GM18519 (cell line): ENCODE data around the gene FXYD6.

Source experiments
- ATAC-seq: cut with Tn5 transposase; IDR thresholded peaks from one replicate; pipeline ENCODE4 v1.9.1; 2021; ENCODE audit warnings: mild to moderate bottlenecking, moderate library complexity; ENCODE audit not compliant: unreplicated experiment, low FRiP score

Gene FXYD6

DNA sequence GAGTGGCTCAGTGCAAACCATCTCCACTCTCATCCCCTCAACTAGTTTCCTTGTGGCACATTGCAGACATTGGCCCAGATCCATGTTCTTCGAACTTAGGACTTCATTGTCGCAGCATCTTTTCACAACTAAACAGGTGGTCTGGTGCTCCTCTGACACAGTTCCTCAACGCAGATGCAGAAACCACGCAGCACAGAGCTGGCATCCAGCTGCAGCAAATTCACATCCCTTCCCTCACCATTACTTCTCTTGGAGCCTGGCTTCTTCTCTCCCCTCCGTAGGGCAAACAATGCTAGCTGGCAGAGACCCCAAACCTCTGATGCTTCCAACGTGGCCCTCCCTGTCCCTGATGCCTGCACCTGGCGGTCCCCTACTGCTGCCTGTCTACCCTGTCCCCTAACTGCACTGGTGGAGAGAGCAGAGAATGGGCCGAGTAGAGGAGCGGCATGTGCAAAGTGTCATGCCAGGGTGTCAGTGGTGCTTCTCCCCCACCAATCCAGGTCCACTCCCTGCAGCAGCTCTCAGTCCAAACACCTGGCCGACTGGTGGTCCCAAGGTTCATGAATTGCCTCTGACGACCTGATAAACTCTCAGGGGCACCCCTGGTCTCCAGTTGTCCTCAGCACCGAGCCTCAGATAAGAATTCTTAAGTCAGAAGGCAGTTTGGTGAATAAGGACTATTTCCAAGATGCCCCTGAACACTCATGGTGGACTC is 34.6 kb upstream of the FXYD6 start:
- no peak for ATAC-seq

DNA sequence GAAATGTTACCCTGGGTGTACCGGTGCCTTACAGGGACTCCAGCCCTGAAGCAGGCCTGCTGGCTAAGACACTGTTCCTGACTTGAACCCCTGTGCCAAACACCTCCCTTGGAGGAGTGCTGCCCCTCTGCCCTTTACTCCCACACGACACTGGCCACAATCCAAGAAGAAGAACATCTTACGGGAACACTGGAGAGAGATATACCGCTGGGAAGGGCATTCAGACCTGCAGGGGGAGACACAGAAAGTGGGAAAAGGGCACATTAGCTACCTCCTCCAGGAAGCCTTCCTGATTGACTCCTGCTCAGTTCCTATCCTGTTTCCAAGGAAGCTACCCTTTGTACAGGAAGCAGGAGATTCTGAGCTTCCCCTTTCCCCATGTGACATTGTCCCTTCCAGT is 34.1 kb upstream of the FXYD6 start:
- ATAC-seq, result no peak

DNA sequence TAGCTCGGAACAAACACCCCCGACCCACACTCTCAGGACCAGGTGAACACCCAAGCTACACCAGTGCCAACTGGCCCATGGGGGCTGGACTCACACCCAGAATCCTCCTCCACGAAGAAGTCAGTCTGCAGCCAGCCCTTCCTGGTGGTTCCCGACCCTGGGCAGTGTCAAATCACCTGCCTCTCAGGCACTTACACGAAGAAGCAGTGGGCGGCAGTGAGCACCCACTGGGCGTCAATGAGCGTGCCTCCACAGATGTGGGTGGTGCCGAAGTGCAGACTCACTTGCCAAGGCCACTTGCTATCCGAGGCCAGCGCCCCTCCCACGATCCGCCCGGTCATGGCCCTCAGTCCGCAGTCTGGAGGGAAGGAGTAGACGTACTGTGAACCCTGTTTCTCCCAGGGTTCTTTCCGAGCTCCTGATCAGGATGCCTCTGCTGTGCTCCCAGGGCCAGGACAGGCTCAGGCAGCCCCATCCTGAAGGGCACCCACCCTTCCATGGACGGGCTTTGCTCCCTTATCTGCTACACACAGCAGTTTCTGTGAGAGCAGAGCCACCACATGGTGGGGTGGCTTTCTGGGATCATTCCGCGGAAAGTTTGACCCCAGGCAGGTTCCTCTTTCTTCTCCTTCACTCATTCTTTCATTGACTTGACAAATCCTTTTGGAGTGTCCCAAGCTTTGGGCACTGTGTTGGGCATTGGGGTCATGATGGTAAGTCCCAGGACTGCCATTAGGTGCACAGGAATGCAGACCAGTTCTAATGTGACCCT is 33.3 kb upstream of the FXYD6 start:
- ATAC-seq, result no peak

DNA sequence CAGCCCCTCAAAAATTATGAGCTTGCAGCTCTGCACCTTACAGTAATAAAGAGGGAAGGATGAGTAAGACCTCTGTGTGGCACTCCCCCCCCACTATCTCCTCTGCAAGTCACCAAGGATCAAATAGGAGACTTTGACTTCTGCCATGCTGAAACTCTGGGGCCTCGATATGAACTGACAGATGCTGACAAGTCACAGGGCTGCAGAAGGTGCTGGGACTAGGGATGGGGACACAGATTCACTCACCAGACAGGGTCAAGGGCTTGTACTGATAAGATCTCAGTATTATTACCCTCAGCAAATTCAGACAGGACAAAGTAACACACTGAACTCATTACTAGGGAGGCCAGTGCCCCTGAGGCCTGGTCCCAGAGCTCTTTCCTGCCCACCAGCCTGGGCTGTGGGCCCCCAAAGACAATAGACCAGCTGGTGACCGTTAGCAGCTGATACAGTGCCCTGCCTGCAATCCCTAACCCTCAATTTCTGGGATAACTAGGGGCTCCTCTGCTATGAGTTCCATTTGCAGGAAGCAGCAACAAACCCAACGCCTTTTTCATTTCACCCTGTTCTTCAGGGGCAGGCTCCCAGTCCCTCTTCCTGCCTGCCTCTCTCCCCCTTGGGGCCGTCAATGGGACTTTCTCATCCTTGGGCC is 32.6 kb upstream of the FXYD6 start:
- no peak for ATAC-seq

DNA sequence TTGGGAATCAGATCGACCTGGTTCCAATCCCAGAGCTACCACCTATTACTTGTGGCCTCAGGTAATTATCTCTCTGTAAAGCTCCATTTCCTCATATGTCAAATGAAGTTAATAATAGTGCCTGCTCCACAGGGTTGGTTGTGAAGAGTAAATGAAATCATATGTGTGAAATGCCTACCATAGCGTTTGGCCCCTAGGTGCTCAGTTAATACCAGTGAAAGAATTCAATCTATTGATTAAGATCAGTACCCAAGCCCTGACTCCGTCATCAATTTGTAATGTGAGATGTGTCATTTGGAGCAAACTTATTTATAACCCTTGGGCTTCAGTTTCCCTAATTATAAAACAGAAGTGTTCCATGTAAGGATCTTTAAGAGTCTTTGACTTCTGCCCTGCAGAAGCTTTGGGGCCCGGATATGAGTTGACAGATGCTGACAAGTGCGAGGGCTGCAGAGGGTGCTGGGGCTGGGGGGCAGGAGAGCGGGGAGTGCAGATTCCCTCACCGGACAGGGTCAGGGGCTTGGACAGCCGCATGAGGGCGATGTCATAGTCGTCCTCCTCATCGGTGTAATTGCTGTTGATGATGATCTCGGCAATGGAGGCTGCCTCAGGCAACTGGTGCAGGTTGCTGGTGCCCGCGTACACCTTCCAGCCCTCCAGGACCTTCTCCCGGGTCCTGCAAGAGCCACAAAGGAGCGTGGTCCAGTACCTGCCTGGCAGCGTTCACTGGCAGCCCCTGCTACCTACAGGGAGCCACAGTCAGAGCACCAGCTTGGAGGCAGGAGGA is 31.8 kb upstream of the FXYD6 start:
- no peak for ATAC-seq

DNA sequence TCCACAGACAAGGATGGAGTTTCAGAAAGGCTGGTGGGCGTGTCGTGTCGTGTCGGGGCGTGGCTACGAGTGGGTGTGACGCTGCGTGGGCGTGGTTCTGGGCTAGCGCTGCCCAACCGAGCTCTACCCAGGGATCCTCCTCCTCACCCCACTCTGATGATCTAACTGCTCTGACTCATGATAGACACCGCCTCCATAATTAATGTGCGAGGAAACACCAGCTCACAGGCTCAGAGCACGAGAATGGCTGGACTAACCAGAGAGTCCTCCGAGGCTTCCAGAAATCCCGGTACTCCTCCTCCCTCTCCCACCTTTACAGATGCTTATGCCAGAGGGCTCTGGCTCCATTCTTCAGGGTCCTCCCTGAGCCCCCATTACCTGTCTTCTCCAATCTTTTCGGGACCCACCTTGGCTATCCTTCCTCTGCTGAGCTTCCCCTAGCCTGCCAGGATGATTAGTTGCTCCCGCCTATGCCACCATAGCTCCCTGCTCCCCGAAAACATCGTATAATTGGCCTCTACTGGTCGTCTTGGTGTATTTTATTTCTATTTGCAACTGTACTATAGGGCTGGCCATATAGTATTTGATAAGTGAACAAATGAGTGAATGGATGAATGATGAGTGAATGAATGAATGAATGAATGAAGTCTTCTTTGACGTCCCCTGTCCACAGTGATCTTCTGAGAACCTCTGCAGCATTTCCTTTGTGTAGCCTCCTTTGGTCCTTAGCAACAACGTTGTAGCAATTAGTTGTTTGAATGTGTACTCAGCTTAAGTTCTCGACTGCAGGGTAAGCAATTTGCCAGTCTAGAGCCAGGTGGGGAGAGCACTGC is 31.0 kb upstream of the FXYD6 start:
- ATAC-seq, result no peak

DNA sequence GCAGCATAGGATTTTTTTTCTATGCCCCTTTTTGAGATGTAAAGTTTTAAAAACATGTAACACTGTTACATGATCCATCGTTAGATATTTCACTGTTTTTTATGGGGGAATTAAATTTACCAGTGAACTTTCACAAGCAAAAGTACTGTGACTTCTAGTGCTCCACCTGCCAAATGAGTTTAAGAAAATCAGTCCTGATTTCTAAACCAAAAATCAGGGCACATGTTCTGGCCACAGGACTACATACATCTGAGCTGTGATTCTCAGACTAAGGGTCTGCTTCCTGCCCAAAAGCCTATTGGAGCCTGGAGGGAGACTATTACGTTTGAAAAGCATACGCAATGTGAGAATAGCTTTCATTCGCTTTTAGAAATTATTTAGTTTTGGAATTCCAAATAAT is 30.3 kb upstream of the FXYD6 start:
- no peak for ATAC-seq

DNA sequence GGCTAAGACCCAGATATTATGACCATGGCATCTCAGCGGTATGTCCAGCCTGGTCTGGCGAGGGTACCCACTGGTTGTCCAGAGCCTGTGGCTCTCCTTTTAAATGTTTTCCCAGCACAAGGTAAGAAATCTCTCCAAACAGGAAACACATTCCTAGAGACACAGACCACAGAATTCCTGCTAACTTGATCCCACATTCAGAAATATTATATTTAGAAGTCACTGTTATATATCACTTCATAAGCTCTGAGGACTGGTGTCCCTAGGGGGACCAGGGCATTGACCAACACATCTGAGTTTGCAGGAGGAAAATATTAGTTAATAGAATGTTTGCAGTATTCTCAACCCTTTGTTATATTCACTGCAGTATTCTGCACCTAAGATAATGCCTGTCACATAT is 29.7 kb upstream of the FXYD6 start:
- ATAC-seq, result no peak

DNA sequence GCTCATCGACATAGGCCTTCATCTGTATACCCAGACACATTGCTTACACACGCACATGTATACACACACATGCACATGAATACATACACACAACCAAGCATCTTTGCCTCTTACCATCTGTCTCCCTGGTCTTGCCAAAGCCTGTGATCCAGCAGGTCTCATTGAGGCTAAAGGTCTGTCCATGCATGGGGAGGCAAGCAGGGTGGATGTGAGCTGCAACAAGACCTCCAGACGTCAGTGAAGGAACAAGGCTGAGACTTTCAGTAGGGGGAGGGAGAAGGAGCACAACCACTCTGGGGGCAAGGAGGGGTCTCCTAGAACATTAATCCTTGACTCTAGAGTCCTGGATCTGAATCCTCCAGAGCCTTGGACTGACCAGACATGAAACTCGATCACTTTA is 29.1 kb upstream of the FXYD6 start:
- ATAC-seq, result no peak

DNA sequence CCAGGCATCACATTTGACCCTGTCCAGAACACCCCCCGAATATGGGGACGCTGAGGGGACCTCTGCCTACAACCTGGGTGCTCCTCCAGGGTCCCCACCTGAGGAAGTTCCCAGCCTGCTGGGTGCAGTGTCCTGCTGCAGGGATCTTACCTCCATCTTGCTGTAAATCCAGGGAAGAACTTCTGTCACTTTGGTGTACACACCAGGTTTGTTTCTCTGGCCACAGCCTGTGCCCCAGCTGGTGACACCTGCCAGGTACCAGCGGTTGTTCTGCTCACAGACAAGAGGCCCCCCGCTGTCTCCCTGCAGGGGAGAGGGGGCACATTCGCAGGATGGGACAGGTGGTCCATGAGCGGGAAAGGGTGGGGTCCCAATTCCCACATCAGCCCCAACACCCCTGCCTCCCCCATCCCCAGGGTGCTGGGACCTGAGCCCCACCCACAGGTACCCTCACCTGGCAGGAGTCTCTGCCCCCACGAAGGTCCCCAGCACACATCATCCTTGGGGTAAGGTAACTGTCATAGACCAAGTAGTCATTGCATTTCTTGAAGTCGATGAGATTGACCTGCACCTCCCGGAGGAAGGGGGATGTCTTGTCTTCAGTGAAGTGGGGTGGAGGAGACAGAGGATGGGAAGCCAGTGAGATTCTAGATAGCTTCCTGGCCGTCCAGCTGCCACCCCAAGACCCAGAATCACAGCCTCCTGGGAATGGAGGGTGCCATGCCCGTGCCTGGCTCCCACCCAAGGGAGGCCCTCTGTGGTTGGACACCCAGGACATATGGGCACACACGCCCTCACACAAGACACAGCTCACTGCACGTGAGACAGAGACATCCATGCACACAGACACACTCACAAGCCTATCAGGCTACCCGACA is 27.3 kb upstream of the FXYD6 start:
- ATAC-seq, result no peak

DNA sequence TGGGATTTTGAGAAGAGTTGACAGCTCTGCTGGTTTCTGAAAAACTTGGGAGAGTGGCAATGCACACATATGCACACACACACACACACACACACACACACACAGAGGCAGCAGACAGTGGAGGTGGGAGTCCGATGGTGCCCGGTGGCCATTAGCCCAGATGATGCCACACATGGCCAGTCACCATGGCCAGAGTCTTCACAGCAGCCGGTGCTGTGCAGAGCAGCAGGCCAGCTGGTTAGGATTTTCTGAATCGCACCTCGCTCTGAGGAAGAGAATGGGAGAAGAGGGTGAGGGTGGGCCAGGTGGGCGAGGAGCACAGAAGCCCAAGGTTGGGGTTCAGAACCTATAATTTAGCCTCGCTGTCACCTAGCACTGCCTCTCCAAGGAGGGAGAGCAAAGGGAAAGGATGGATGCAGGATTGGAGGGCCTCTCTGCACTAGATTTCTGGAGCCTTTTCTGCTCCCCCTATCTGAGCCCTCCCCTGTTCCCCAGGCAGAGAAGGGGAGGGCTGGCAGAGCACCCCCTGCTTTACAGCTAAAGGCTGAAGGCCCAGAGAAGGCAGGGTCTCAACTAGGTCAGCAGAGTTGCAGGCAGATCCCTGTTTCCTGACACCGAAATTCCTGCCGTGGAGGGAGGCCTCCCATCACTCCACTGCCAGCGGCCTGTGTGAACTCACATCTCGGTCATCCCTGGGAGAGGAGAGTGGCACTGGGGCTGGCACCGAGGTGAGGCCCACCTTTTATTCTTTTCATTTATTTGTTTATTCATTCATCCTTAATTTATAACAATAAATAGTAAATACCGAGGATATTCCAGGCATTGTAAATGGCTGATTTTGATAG is 25.8 kb upstream of the FXYD6 start:
- ATAC-seq, result no peak

DNA sequence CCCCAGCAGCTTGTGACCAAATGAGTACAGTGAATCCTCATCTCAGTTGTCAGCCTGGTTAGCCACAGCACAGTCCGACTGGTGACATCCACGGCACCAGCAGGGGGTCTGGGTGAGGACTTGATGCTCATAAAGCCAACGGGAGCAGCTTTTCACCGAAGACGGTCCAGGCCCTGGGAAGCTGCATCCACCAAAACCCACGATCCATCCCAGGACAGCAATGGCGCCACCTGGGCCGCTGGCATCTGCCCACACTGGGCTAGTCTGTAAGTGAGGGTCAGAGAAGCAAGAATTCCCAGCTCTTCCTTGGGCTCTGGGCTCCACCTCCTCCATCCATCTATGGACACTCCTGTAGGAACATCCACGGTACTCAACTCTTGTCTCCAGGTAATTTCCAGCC is 25.1 kb upstream of the FXYD6 start:
- no peak for ATAC-seq

DNA sequence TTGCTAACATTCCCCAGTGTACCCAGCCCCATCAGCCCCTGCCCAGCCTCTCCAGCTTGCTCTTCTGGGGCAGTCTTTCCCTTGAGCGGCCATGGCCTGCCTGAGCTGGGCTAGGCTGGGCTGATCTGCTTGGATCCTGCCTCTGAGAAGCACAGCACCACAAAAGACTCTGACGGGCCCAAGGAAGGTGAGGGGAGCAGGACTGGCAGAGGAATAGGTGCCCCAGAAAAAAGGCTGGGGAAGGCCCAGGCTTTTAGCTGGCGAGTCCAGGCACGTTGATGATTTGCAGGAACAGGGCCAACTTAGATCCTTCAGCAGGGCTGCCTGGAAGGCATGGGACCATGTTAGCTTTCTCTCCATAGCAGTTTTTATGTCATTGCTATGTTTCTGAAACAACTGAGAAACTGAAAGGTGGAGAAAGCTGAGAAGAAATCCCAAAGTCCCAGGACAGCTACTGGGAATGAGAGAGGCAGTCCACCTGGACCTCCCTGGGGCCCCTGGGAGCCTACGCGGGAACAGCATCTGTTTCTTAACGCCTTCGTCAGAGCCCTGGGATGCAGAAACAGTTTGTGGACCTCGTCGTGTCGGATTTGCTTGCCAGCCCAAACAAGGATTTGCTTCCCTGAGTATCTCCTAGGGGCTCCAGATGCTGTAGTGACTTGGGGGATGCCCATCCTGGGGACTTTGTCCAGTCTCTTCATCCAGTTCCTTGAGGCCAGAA is 24.4 kb upstream of the FXYD6 start:
- no peak for ATAC-seq

DNA sequence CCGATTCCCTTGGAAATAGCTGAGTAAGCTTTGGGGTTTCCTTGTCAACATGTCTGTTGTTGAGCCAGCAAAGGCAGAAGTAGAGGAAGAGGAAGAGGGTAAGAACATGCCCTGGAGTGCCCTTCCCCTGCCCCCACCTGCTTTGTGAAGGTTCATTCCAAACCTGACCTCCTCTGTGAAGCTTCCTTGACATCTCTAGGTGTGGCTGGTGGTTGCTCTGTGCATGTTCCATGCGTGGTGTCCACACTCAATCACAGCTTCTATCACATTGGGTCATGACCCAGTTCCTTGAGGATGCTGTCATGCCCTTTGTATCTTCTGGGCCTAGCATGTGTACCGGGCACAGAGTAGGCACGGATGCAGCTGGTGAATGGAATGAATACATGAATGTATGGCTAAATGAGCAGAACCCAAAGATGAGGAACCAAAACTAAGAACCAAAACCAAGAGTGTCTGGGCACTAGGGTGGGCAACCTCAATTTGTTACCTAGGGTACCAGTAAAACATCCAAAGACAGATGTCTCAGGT is 23.7 kb upstream of the FXYD6 start:
- no peak for ATAC-seq

DNA sequence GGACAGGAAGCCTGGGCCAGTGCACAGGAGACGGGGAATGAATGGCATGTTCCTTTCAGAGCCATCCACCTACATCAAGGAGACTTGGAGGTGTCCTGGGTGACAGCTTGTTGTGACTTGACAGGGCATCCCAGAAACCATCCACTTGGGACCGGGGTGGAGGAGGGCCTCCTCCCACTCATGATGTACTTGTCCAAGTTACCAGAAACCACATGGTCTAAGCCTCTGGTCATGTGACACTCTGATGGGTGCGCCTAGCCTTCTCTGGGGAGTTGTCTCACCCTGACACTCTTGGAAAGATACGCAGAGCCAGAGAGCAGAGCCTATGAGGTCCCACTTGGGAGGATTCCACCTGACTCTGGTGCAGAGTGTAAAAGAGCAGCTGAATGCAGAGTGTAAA is 21.6 kb upstream of the FXYD6 start:
- ATAC-seq, result no peak

DNA sequence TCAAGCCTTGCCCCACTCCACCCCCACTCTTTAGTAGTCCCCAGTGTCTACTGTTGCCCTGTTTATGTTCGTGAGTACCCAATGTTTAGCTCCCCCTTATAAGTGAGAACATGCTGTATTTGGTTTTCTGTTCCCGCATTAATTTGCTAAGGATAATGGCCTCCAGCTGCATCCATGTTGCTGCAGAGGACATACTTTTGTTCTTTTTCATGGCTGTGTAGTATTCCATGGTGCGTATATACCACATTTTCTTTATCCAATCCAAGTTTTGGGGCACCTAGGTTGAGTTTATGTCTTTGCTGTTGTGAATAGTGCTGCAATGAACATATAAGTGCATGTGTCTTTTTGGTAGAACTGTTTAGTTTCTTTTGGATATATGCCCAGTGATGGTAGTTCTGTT is 16.2 kb upstream of the FXYD6 start:
- ATAC-seq, result no peak

DNA sequence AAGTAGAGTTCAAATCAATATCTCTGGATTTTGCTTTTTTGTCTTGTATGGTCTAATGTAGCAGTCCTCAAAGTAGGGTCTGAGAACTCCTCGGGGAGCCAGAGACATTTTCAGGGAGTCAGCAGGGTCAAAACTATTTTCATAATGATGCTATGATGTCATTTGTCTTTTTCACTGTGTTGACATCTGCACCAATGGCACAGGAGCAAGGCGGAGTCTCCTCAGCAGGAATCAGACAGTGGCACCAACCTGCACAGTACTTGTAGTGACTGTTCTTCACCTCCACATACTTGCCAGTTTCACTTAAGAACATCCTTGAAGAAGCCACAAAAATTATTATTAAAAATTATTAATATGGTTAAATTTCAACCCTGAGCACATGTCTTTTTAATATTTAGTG is 14.9 kb upstream of the FXYD6 start:
- no peak for ATAC-seq
